ENCODE measurements around the gene PRPF8. TPM values are rescaled to one million over a fixed set of nuclear protein-coding genes. Genes with fewer than 3 reads are reported as not detected.

Gene PRPF8
- total and polyA plus RNA-seq, 2 of the 13 experiments (the other 11 are each of a cell fraction or from before 2014, with no cell fraction given), result 112 to 179 TPM

- TF ChIP-seq ARID3A (IDR thresholded peaks at IDR 0.05; ENCODE audit: low read depth, low read length) (peak; percentile 83; the same call in 1 of the 2 replicates), ZNF543 (CRISPR knock-in tag; IDR thresholded peaks at IDR 0.05) (no peak), TIGD3 (CRISPR knock-in tag; IDR thresholded peaks at IDR 0.05; ENCODE audit: borderline replicate concordance) (no peak), YEATS2 (CRISPR knock-in tag; IDR thresholded peaks at IDR 0.05; ENCODE audit: borderline replicate concordance) (peak; percentile 9; the same call in 1 of the 2 replicates), U2AF2 (IDR thresholded peaks at IDR 0.05; ENCODE audit: low read depth, low read length) (no peak), NFYB (CRISPR knock-in tag; IDR thresholded peaks at IDR 0.05) (peak; percentile 87), NFE2L1 (CRISPR knock-in tag; IDR thresholded peaks at IDR 0.05; ENCODE audit: borderline replicate concordance) (peak; percentile 96), ZNF563 (CRISPR knock-in tag; IDR thresholded peaks at IDR 0.05) (no peak), ADNP (CRISPR knock-in tag; IDR thresholded peaks at IDR 0.05) (no peak), ZNF879 (CRISPR knock-in tag; IDR thresholded peaks at IDR 0.05) (no peak), RBAK (CRISPR knock-in tag; IDR thresholded peaks at IDR 0.05) (no peak), ISL2 (CRISPR knock-in tag; IDR thresholded peaks at IDR 0.05) (no peak), MEF2D (CRISPR knock-in tag; IDR thresholded peaks at IDR 0.05) (no peak), ATF7 (IDR thresholded peaks at IDR 0.05) (no peak), ATF7 (CRISPR knock-in tag; IDR thresholded peaks at IDR 0.05) (no peak), ZNF549 (CRISPR knock-in tag; IDR thresholded peaks at IDR 0.05) (no peak), REPIN1 (CRISPR knock-in tag; IDR thresholded peaks at IDR 0.05; ENCODE audit: borderline replicate concordance, low read depth) (no peak)
- TF ChIP-seq, protein P1, sequence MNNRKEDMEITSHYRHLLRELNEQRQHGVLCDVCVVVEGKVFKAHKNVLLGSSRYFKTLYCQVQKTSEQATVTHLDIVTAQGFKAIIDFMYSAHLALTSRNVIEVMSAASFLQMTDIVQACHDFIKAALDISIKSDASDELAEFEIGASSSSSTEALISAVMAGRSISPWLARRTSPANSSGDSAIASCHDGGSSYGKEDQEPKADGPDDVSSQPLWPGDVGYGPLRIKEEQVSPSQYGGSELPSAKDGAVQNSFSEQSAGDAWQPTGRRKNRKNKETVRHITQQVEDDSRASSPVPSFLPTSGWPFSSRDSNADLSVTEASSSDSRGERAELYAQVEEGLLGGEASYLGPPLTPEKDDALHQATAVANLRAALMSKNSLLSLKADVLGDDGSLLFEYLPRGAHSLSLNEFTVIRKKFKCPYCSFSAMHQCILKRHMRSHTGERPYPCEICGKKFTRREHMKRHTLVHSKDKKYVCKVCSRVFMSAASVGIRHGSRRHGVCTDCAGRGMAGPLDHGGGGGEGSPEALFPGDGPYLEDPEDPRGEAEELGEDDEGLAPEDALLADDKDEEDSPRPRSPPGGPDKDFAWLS (CRISPR knock-in tag; IDR thresholded peaks at IDR 0.05; ENCODE audit: borderline replicate concordance), result no peak
- TF ChIP-seq, protein P2, sequence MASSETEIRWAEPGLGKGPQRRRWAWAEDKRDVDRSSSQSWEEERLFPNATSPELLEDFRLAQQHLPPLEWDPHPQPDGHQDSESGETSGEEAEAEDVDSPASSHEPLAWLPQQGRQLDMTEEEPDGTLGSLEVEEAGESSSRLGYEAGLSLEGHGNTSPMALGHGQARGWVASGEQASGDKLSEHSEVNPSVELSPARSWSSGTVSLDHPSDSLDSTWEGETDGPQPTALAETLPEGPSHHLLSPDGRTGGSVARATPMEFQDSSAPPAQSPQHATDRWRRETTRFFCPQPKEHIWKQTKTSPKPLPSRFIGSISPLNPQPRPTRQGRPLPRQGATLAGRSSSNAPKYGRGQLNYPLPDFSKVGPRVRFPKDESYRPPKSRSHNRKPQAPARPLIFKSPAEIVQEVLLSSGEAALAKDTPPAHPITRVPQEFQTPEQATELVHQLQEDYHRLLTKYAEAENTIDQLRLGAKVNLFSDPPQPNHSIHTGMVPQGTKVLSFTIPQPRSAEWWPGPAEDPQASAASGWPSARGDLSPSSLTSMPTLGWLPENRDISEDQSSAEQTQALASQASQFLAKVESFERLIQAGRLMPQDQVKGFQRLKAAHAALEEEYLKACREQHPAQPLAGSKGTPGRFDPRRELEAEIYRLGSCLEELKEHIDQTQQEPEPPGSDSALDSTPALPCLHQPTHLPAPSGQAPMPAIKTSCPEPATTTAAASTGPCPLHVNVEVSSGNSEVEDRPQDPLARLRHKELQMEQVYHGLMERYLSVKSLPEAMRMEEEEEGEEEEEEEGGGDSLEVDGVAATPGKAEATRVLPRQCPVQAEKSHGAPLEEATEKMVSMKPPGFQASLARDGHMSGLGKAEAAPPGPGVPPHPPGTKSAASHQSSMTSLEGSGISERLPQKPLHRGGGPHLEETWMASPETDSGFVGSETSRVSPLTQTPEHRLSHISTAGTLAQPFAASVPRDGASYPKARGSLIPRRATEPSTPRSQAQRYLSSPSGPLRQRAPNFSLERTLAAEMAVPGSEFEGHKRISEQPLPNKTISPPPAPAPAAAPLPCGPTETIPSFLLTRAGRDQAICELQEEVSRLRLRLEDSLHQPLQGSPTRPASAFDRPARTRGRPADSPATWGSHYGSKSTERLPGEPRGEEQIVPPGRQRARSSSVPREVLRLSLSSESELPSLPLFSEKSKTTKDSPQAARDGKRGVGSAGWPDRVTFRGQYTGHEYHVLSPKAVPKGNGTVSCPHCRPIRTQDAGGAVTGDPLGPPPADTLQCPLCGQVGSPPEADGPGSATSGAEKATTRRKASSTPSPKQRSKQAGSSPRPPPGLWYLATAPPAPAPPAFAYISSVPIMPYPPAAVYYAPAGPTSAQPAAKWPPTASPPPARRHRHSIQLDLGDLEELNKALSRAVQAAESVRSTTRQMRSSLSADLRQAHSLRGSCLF (CRISPR knock-in tag; IDR thresholded peaks at IDR 0.05; ENCODE audit: borderline replicate concordance), result no peak; the same call in 1 of the 2 replicates
These were observed 32.4 kb upstream of the PRPF8 start (continued) for GRCh38 chr17:1716912-1717695.
